Stimulated activated CD4-positive, alpha-beta T cell treated with anti-CD3 and anti-CD28 coated beads, TNF-alpha, amount 100 ng/mL, for 4 hours (primary cell): ENCODE measurements around the gene COL26A1.
"Not testable (repeated sequence)": the region's sequence is repeated elsewhere in the genome, so short reads cannot be mapped to it uniquely, and the experiment has no call there.

Source experiments
- DNase-seq, 3 experiments: peaks; one replicate each; pipeline ENCODE4 v3.0.0-alpha.2; 2020; ENCODE audit warnings: low read depth in 3 of 3

The COL26A1 gene

GRCh38 chr7:101494602-101495329 is 132.1 kb downstream of the COL26A1 start:
- DNase-seq, result no peak

- DNase-seq, result no peak
These were observed 133.3 kb downstream of the COL26A1 start for GRCh38 chr7:101496017-101496416.

GRCh38 chr7:101501351-101501750 is 138.7 kb downstream of the COL26A1 start:
- no peak for DNase-seq

- no peak for DNase-seq
These were observed 139.9 kb downstream of the COL26A1 start for GRCh38 chr7:101502466-101503098.

GRCh38 chr7:101505510-101505909 is 142.8 kb downstream of the COL26A1 start:
- DNase-seq, result not testable (repeated sequence)

GRCh38 chr7:101506531-101506930 is 143.9 kb downstream of the COL26A1 start:
- DNase-seq, result no peak

- DNase-seq, result no peak
These were observed 144.7 kb downstream of the COL26A1 start for GRCh38 chr7:101507327-101507726.

- DNase-seq, result no peak
These were observed 145.1 kb downstream of the COL26A1 start for GRCh38 chr7:101507791-101508252.

- DNase-seq, result no peak
These were observed 147.6 kb downstream of the COL26A1 start for GRCh38 chr7:101510297-101510696.

GRCh38 chr7:101511965-101512364 is 149.3 kb downstream of the COL26A1 start:
- DNase-seq, result no peak

GRCh38 chr7:101516851-101517250 is 154.2 kb downstream of the COL26A1 start:
- no peak for DNase-seq

- no peak for DNase-seq
These were observed 154.6 kb downstream of the COL26A1 start for GRCh38 chr7:101517304-101517703.

- DNase-seq, result no peak
These were observed 155.7 kb downstream of the COL26A1 start for GRCh38 chr7:101518336-101518735.

GRCh38 chr7:101519324-101520023 is 156.8 kb downstream of the COL26A1 start:
- DNase-seq, result no peak

- no peak for DNase-seq
These were observed 158.8 kb downstream of the COL26A1 start for GRCh38 chr7:101521430-101521925.

- DNase-seq, result no peak
These were observed 159.3 kb downstream of the COL26A1 start for GRCh38 chr7:101522021-101522420.

- DNase-seq, result no peak
These were observed 165.4 kb downstream of the COL26A1 start for GRCh38 chr7:101527844-101528667.

GRCh38 chr7:101529560-101529959 is 166.9 kb downstream of the COL26A1 start:
- DNase-seq, result no peak

- DNase-seq, result no peak
These were observed 169.2 kb downstream of the COL26A1 start for GRCh38 chr7:101531726-101532357.

GRCh38 chr7:101532400-101533102 is 169.9 kb downstream of the COL26A1 start:
- DNase-seq, result no peak

GRCh38 chr7:101533103-101533465 is 170.4 kb downstream of the COL26A1 start:
- no peak for DNase-seq
